Stimulated activated CD4-positive, alpha-beta T cell treated with anti-CD3 and anti-CD28 coated beads, Interleukin-15, amount 100 ng/mL, for 24 hours (primary cell): ENCODE measurements around the gene LDLRAD4.

Experiments
- DNase-seq: peaks from one replicate; pipeline ENCODE4 v3.0.0-alpha.2; 2020

The LDLRAD4 gene

GRCh38 chr18:13500869-13501542 is 282.4 kb downstream of the LDLRAD4 start:
- no peak for DNase-seq

GRCh38 chr18:13501543-13501887 is 283.0 kb downstream of the LDLRAD4 start:
- DNase-seq = no peak

DNA sequence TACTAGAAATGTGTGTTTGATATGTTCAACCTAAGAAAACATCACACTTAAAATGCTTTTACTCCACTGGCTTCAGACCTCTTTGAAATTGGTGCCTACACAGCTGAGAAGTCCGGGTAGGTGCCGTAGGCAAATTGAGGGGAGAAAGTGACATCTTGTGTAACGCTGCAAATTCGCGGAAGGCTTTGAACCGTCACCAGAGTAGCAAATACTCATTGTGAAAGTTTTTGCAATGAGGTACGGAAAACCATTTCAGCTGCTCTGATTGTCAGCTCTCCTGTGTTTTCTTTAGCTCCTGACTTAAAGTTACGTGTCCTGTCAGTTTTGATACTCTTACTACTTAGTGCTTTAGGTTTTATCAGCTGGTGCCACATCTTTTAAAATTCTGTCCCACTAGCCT is 283.3 kb downstream of the LDLRAD4 start:
- peak; percentile 61 for DNase-seq

DNA sequence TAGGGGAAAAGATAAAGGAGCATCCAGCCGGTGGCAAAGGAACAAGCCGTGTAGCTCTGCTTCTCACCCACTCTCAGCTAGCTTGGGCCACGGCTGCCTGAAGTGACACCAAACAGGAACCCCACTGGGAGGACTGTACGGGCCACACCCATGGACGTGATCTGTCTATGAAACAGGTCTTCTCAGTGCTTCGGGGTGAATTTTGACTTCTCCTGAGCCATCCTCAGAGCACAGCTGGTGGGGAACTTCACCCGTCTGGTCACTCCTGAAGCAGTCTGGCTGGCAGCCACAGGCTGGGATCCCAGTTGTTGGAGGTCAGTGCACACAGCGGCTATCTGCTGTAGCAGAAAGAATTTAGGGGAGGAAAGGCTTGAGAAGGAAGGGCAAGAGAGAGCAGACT is 284.0 kb downstream of the LDLRAD4 start:
- no peak for DNase-seq

DNA sequence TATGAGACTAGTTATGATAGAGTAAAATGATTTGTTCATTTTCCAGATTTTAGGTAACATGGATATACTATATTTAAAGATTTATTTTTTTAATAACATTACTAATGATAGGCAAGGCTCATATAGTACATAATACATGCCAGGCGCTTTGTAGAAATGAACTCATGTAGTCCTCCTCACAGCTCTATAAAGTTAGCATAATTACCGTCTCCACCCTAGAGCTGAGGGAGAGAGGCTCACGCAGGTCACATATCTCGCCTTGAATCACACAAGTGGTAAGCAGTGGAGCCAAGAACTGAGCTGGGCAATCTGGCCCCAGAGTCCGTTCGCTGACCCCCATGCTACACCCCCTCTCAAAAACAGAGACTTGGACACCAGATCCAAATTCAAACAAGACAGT is 285.3 kb downstream of the LDLRAD4 start:
- no peak for DNase-seq

GRCh38 chr18:13505780-13506345 is 287.3 kb downstream of the LDLRAD4 start:
- DNase-seq = no peak

- DNase-seq = no peak
Observed at GRCh38 chr18:13510594-13510993, 292.0 kb downstream of the LDLRAD4 start.

DNA sequence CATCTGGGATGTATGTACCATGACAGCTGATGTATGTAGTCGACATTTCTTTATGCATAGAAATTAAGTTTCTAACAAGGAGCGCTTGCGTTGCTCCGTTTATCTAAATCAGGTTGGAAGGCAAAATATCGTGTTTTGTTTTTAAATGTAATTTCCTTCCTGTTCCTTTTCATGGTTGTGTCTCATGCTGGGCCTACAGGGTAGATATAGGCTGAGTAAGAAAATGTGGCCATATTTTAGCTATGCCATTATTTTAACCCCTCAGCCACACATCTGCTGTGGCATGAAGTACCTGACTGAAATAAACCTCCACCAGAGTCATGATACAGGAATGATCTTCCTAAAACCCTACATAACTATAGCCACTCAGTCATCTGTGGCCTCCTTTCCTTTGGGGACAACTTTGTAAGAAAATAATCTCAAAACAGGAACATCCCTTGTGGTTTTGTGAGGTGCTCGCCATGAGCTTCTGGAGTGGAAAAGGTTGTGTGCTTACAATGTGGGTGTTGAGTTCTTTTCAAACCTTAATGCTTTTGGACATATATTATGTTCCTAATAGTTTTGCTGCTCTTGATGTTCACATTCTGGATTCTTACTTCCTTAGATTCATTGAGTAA is 293.5 kb downstream of the LDLRAD4 start:
- no peak for DNase-seq

GRCh38 chr18:13513021-13513420 is 294.5 kb downstream of the LDLRAD4 start:
- DNase-seq = no peak

GRCh38 chr18:13513481-13513880 is 294.9 kb downstream of the LDLRAD4 start:
- no peak for DNase-seq

DNA sequence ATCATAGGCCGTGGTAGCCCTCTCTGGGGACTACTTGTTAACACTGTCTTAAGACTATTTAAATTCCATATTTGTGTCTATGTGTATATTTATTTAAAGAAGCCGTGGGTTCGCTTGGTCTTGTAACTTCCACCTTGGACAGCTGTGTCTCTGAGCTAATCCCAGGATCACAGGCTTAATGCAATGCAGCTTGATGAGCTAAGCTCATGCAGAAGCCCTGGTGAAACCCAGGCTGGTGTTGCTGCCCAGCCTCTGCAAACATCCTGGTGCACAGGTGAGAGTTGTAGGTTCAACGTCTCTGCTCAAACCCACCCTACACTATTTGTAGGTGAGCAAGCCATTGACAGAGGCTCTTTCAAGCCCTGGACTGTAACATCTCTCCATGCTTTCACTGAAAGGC is 296.0 kb downstream of the LDLRAD4 start:
- DNase-seq = no peak

- DNase-seq = no peak
Observed at GRCh38 chr18:13516855-13517254, 298.3 kb downstream of the LDLRAD4 start.

DNA sequence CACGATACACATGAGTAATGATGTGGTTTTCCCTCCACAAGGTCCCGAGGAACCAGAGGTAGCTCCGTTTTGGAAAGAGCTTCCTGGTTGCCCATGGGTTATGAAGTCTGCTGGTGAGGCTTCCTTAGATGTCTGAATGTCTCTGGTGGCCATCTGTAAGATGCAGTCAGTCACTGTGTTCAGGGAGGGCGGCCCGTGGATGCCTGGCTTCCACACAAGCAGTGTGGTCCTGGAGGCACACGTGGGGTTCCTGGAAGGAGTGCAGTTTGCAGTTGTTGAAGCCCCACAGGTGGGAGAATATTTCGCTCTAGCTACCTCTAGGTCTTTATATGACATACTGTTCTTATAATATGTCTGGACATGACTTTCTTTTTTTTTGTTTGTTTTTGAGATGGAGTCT is 298.8 kb downstream of the LDLRAD4 start:
- DNase-seq = no peak

GRCh38 chr18:13518382-13518781 is 299.8 kb downstream of the LDLRAD4 start:
- DNase-seq = no peak

GRCh38 chr18:13520306-13520705 is 301.7 kb downstream of the LDLRAD4 start:
- DNase-seq = no peak

GRCh38 chr18:13520741-13521140 is 302.2 kb downstream of the LDLRAD4 start:
- no peak for DNase-seq

GRCh38 chr18:13521418-13521817 is 302.9 kb downstream of the LDLRAD4 start:
- no peak for DNase-seq

DNA sequence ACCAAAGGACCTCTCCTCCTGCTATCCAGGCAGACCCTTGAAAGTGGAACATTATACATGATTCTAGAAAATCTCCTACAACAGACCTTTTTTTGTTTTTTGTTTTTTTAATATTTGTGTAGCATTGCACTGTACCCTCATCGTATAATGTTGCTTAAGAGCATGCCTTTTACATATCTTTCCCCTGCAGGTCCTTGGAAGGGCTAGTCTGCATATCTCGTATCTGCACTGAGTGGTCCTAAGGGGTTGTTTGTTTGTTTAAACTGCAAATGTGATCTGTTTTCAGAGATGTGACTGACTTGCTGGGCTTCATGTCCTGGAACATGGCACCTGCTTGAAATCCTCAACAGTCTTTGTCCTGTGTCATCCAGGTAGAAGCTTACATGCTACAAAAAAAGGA is 303.7 kb downstream of the LDLRAD4 start:
- no peak for DNase-seq

- DNase-seq = no peak
Observed at GRCh38 chr18:13522861-13523660, 304.5 kb downstream of the LDLRAD4 start.

DNA sequence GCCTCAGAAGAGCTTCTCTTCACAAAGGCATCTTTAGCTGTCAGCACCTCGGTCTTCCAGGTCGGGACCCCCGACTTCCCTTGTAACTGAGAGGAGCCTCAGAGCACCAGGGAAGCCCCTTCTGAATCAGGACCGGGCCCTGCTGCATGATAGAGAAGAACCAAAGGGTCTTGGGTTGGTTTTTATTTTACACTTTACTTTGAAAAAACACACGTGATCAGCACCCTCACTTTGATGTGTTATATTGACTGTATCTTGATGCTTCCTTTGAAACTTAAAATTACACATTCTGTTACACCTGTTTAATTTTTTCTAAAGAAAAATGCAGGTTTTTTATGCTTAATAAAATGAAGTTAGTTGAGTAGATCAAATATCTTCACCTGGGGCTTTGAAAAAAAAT is 305.5 kb downstream of the LDLRAD4 start:
- DNase-seq = no peak

GRCh38 chr18:13524811-13525210 is 306.3 kb downstream of the LDLRAD4 start:
- no peak for DNase-seq

GRCh38 chr18:13525381-13526029 is 306.9 kb downstream of the LDLRAD4 start:
- DNase-seq = no peak

DNA sequence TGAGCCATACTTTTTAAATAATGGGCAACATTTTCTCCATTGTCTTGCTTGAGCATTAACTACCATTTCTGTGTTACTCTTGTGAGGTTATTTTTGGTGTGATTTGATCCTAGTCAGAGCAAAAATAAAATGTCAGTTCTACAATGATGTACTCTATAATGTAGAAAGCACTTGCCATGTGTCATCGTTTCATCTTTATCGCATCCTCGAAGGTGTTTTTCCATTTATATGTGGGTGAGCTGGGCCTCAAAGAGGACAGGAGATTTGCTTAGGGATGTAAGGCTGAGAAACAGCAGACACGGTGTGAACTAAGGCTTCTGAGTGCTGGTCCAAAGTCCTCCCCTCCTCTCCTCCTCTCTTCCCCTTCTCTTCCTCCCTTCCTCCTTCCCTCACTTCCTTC is 308.0 kb downstream of the LDLRAD4 start:
- no peak for DNase-seq
